Mucosa of stomach (tissue), 1 donor: ENCODE results near the gene R3HDM2.

Source experiments
- H3K27me3 ChIP-seq: one replicate; pipeline ENCODE4 v1.7.0; 2013; ENCODE audit warnings: mild to moderate bottlenecking, low read length; ENCODE audit not compliant: control insufficient read depth, insufficient read depth
- H3K36me3 ChIP-seq: one replicate; pipeline ENCODE4 v1.7.0; 2013; ENCODE audit warnings: low read length; ENCODE audit not compliant: control insufficient read depth, insufficient read depth
- H3K4me1 ChIP-seq: one replicate; pipeline ENCODE4 v1.7.0; 2013; ENCODE audit warnings: mild to moderate bottlenecking, low read length; ENCODE audit not compliant: control insufficient read depth, insufficient read depth
- H3K4me3 ChIP-seq: one replicate; pipeline ENCODE4 v1.7.0; 2013; ENCODE audit warnings: low read length
- H3K9ac ChIP-seq: one replicate; pipeline ENCODE4 v1.7.0; 2013; ENCODE audit warnings: mild to moderate bottlenecking, low read length, moderate library complexity
- H3K9me3 ChIP-seq: one replicate; pipeline ENCODE4 v1.7.0; 2013; ENCODE audit warnings: mild to moderate bottlenecking, low read length, moderate library complexity; ENCODE audit not compliant: control insufficient read depth
- donor health status: Pancreatic carcinoma.

Gene R3HDM2

GRCh38 chr12:57213058-57213715 is 217.7 kb downstream of the R3HDM2 start:
- Histone ChIP-seq H3K4me1 (peaks cover 28% of the 10 kb centered on the region), H3K36me3 (no peaks in the 10 kb centered on the region), H3K27me3 (peaks cover 44% of the 10 kb centered on the region), H3K9me3 (no peaks in the 10 kb centered on the region), H3K9ac (no peak overlapping the region), H3K4me3 (no peak overlapping the region)

GRCh38 chr12:57212701-57213057 is 218.2 kb downstream of the R3HDM2 start:
- Histone ChIP-seq H3K36me3 (no peaks in the 10 kb centered on the region), H3K4me3 (no peak overlapping the region), H3K9me3 (no peaks in the 10 kb centered on the region), H3K27me3 (peaks cover 39% of the 10 kb centered on the region), H3K9ac (no peak overlapping the region), H3K4me1 (peaks cover 28% of the 10 kb centered on the region)

- no peak overlapping the region for H3K9ac ChIP-seq
- H3K9me3 ChIP-seq: no peaks in the 10 kb centered on the region
- no peak overlapping the region for H3K4me3 ChIP-seq
- H3K36me3 ChIP-seq: no peaks in the 10 kb centered on the region
- peaks cover 23% of the 10 kb centered on the region for H3K4me1 ChIP-seq
- H3K27me3 ChIP-seq: peaks cover 33% of the 10 kb centered on the region
Measured at GRCh38 chr12:57211791-57212700, 218.8 kb downstream of the R3HDM2 start.

GRCh38 chr12:57210926-57211692 is 219.7 kb downstream of the R3HDM2 start:
- H3K36me3 ChIP-seq: peaks cover 5% of the 10 kb centered on the region
- no peak overlapping the region for H3K9ac ChIP-seq
- H3K9me3 ChIP-seq: no peaks in the 10 kb centered on the region
- H3K4me1 ChIP-seq: peaks cover 20% of the 10 kb centered on the region
- peaks cover 26% of the 10 kb centered on the region for H3K27me3 ChIP-seq
- no peak overlapping the region for H3K4me3 ChIP-seq

GRCh38 chr12:57210461-57210860 is 220.4 kb downstream of the R3HDM2 start:
- Histone ChIP-seq H3K4me3 (no peak overlapping the region), H3K9ac (no peak overlapping the region), H3K4me1 (peaks cover 13% of the 10 kb centered on the region), H3K9me3 (no peaks in the 10 kb centered on the region), H3K27me3 (peaks cover 19% of the 10 kb centered on the region), H3K36me3 (peaks cover 11% of the 10 kb centered on the region)

GRCh38 chr12:57209916-57210315 is 220.9 kb downstream of the R3HDM2 start:
- Histone ChIP-seq H3K9ac (no peak overlapping the region), H3K4me3 (no peak overlapping the region)

GRCh38 chr12:57208631-57209282 is 222.1 kb downstream of the R3HDM2 start:
- Histone ChIP-seq H3K4me1 (peaks cover 8% of the 10 kb centered on the region), H3K9ac (no peak overlapping the region), H3K27me3 (peaks cover 2% of the 10 kb centered on the region), H3K36me3 (peaks cover 11% of the 10 kb centered on the region), H3K4me3 (no peak overlapping the region), H3K9me3 (no peaks in the 10 kb centered on the region)

More at GRCh38 chr12:57209916-57210315, 220.9 kb downstream of the R3HDM2 start:
- Histone ChIP-seq H3K4me1 (peaks cover 12% of the 10 kb centered on the region), H3K27me3 (peaks cover 14% of the 10 kb centered on the region), H3K36me3 (peaks cover 11% of the 10 kb centered on the region), H3K9me3 (no peaks in the 10 kb centered on the region)

- H3K4me3 ChIP-seq: no peak overlapping the region
- H3K4me1 ChIP-seq: peaks cover 3% of the 10 kb centered on the region
- H3K36me3 ChIP-seq: peaks cover 11% of the 10 kb centered on the region
- no peaks in the 10 kb centered on the region for H3K27me3 ChIP-seq
- no peak overlapping the region for H3K9ac ChIP-seq
- no peaks in the 10 kb centered on the region for H3K9me3 ChIP-seq
Measured at GRCh38 chr12:57207731-57208630, 222.9 kb downstream of the R3HDM2 start.

- Histone ChIP-seq H3K36me3 (peaks cover 11% of the 10 kb centered on the region), H3K27me3 (no peaks in the 10 kb centered on the region), H3K9ac (no peak overlapping the region), H3K9me3 (no peaks in the 10 kb centered on the region), H3K4me1 (no peaks in the 10 kb centered on the region), H3K4me3 (no peak overlapping the region)
Measured at GRCh38 chr12:57205931-57206330, 224.9 kb downstream of the R3HDM2 start.

GRCh38 chr12:57205186-57205585 is 225.7 kb downstream of the R3HDM2 start:
- Histone ChIP-seq H3K9me3 (no peaks in the 10 kb centered on the region), H3K4me1 (no peaks in the 10 kb centered on the region), H3K36me3 (peaks cover 11% of the 10 kb centered on the region), H3K27me3 (no peaks in the 10 kb centered on the region), H3K4me3 (no peak overlapping the region), H3K9ac (no peak overlapping the region)

- Histone ChIP-seq H3K27me3 (no peaks in the 10 kb centered on the region), H3K4me1 (no peaks in the 10 kb centered on the region), H3K9me3 (no peaks in the 10 kb centered on the region), H3K36me3 (peaks cover 11% of the 10 kb centered on the region), H3K9ac (no peak overlapping the region), H3K4me3 (no peak overlapping the region)
Measured at GRCh38 chr12:57204454-57204853, 226.4 kb downstream of the R3HDM2 start.
